ENCODE measurements around the gene CCDC187. TPM values are rescaled to one million over a fixed set of nuclear protein-coding genes. Genes with fewer than 3 reads are reported as not detected.

CCDC187 gene
- total RNA-seq, 1 donor from 2014 or later, result not detected

- H3K9me3 Mint-ChIP-seq (ENCODE audit: low read depth), result peaks cover 28% of the 10 kb centered on the region
- no peak for TF ChIP-seq CTCF (IDR thresholded peaks at IDR 0.05)
- no peaks in the 10 kb centered on the region for H3K4me1 Mint-ChIP-seq (ENCODE audit: low read depth)
- no peak overlapping the region for H3K4me3 Mint-ChIP-seq (ENCODE audit: unreplicated experiment)
- no peak for DNase-seq (ENCODE audit: low spot score)
- H3K27me3 Mint-ChIP-seq (ENCODE audit: low read depth), result peaks cover 5% of the 10 kb centered on the region
- H3K36me3 Mint-ChIP-seq (ENCODE audit: low read depth), result peaks cover 7% of the 10 kb centered on the region
- H3K27ac Mint-ChIP-seq (ENCODE audit: unreplicated experiment), result no peak overlapping the region
These were observed 14.9 kb upstream of the CCDC187 start for GRCh38 chr9:136318776-136319241.

- H3K4me1 Mint-ChIP-seq (ENCODE audit: low read depth), result no peaks in the 10 kb centered on the region
- H3K36me3 Mint-ChIP-seq (ENCODE audit: low read depth), result peaks cover 7% of the 10 kb centered on the region
- peaks cover 28% of the 10 kb centered on the region for H3K9me3 Mint-ChIP-seq (ENCODE audit: low read depth)
- no peak for TF ChIP-seq CTCF (IDR thresholded peaks at IDR 0.05)
- H3K27me3 Mint-ChIP-seq (ENCODE audit: low read depth), result peaks cover 5% of the 10 kb centered on the region
- no peak overlapping the region for H3K4me3 Mint-ChIP-seq (ENCODE audit: unreplicated experiment)
- no peak overlapping the region for H3K27ac Mint-ChIP-seq (ENCODE audit: unreplicated experiment)
- DNase-seq (ENCODE audit: low spot score), result no peak
These were observed 14.3 kb upstream of the CCDC187 start for GRCh38 chr9:136318111-136318775.

- DNase-seq (ENCODE audit: low spot score), result no peak
- no peak overlapping the region for H3K27ac Mint-ChIP-seq (ENCODE audit: unreplicated experiment)
- peaks cover 7% of the 10 kb centered on the region for H3K36me3 Mint-ChIP-seq (ENCODE audit: low read depth)
- H3K9me3 Mint-ChIP-seq (ENCODE audit: low read depth), result peaks cover 28% of the 10 kb centered on the region
- no peaks in the 10 kb centered on the region for H3K4me1 Mint-ChIP-seq (ENCODE audit: low read depth)
- H3K27me3 Mint-ChIP-seq (ENCODE audit: low read depth), result peaks cover 5% of the 10 kb centered on the region
- TF ChIP-seq CTCF (IDR thresholded peaks at IDR 0.05), result no peak
- no peak overlapping the region for H3K4me3 Mint-ChIP-seq (ENCODE audit: unreplicated experiment)
These were observed 13.8 kb upstream of the CCDC187 start for GRCh38 chr9:136317695-136318094.

- DNase-seq (ENCODE audit: low spot score), result no peak
- Mint-ChIP-seq H3K27ac (ENCODE audit: unreplicated experiment) (no peak overlapping the region), H3K36me3 (ENCODE audit: low read depth) (peaks cover 7% of the 10 kb centered on the region), H3K27me3 (ENCODE audit: low read depth) (peaks cover 1% of the 10 kb centered on the region), H3K9me3 (ENCODE audit: low read depth) (peaks cover 28% of the 10 kb centered on the region), H3K4me3 (ENCODE audit: unreplicated experiment) (no peak overlapping the region), H3K4me1 (ENCODE audit: low read depth) (no peaks in the 10 kb centered on the region)
- TF ChIP-seq CTCF (IDR thresholded peaks at IDR 0.05), result no peak
These were observed 13.2 kb upstream of the CCDC187 start for GRCh38 chr9:136316896-136317676.

GRCh38 chr9:136316271-136316751, 12.4 kb upstream of the CCDC187 start:
- Mint-ChIP-seq H3K27me3 (ENCODE audit: low read depth) (no peaks in the 10 kb centered on the region), H3K4me1 (ENCODE audit: low read depth) (no peaks in the 10 kb centered on the region), H3K9me3 (ENCODE audit: low read depth) (peaks cover 27% of the 10 kb centered on the region), H3K36me3 (ENCODE audit: low read depth) (peaks cover 7% of the 10 kb centered on the region), H3K27ac (ENCODE audit: unreplicated experiment) (no peak overlapping the region), H3K4me3 (ENCODE audit: unreplicated experiment) (no peak overlapping the region)
- DNase-seq (ENCODE audit: low spot score), result no peak
- TF ChIP-seq CTCF (IDR thresholded peaks at IDR 0.05), result no peak
